ENCODE results near the gene AAK1.
A peak's percentile ranks its signal among the peaks of the same experiment; 100 is the strongest.
"Not testable (repeated sequence)": the region's sequence is repeated elsewhere in the genome, so short reads cannot be mapped to it uniquely, and the experiment has no call there.

AAK1 gene

GRCh38 chr2:69436938-69437750, 206.4 kb downstream of the AAK1 start, which contains the start of gene NFU1:
NFU1 (minus strand) TSS chr2:69437435; CDS start chr2:69437422, 13 bp downstream.
- peak; percentile 94 for DNase-seq (ENCODE audit: low spot score)
- TF ChIP-seq CTCF (IDR thresholded peaks at IDR 0.05; ENCODE audit: extremely low read depth, missing control alignments), result peak; percentile 45

- peak; percentile 24 for DNase-seq (ENCODE audit: low spot score)
- no peak for TF ChIP-seq CTCF (IDR thresholded peaks at IDR 0.05; ENCODE audit: extremely low read depth, missing control alignments)
These were observed 207.0 kb downstream of the AAK1 start for GRCh38 chr2:69436596-69436937.

GRCh38 chr2:69434753-69435152, 208.8 kb downstream of the AAK1 start:
- no peak for DNase-seq (ENCODE audit: low spot score)
- TF ChIP-seq CTCF (IDR thresholded peaks at IDR 0.05; ENCODE audit: extremely low read depth, missing control alignments), result no peak

- TF ChIP-seq CTCF (IDR thresholded peaks at IDR 0.05; ENCODE audit: extremely low read depth, missing control alignments), result no peak
- no peak for DNase-seq (ENCODE audit: low spot score)
These were observed 213.9 kb downstream of the AAK1 start for GRCh38 chr2:69429491-69430183.

GRCh38 chr2:69428981-69429380, 214.6 kb downstream of the AAK1 start:
- no peak for DNase-seq (ENCODE audit: low spot score)
- TF ChIP-seq CTCF (IDR thresholded peaks at IDR 0.05; ENCODE audit: extremely low read depth, missing control alignments), result no peak

- DNase-seq (ENCODE audit: low spot score), result no peak
- no peak for TF ChIP-seq CTCF (IDR thresholded peaks at IDR 0.05; ENCODE audit: extremely low read depth, missing control alignments)
These were observed 219.1 kb downstream of the AAK1 start for GRCh38 chr2:69424419-69424818.

- DNase-seq (ENCODE audit: low spot score), result no peak
- no peak for TF ChIP-seq CTCF (IDR thresholded peaks at IDR 0.05; ENCODE audit: extremely low read depth, missing control alignments)
These were observed 221.3 kb downstream of the AAK1 start for GRCh38 chr2:69422198-69422597.

GRCh38 chr2:69419111-69419510, 224.4 kb downstream of the AAK1 start:
- DNase-seq (ENCODE audit: low spot score), result not testable (repeated sequence)
